Hepatocyte (in vitro differentiated cells): ENCODE data around the gene MUC6. TPM values are rescaled to one million over a fixed set of nuclear protein-coding genes. Genes with fewer than 3 reads are reported as not detected.

Experiments
- DNase-seq: peaks from one replicate; pipeline ENCODE4 v3.0.0-alpha.2; 2016; ENCODE audit warnings: low spot score
- H2AFZ ChIP-seq: fragments of 200-600 bp; sonication (generic); 2 replicates; pipeline ENCODE4 v1.6.0; 2016; ENCODE audit warnings: antibody characterized with exemption, mild to moderate bottlenecking
- H3K27ac ChIP-seq: fragments of 200-600 bp; sonication (generic); 2 replicates; pipeline ENCODE4 v1.5.1; 2016; ENCODE audit warnings: mild to moderate bottlenecking
- H3K27me3 ChIP-seq: fragments of 200-600 bp; sonication (generic); 2 replicates; pipeline ENCODE4 v1.6.1; 2016
- H3K36me3 ChIP-seq: fragments of 200-600 bp; sonication (generic); replicated peaks from 2 replicates; pipeline ENCODE4 v1.5.1; 2016; ENCODE audit warnings: low read depth; ENCODE audit not compliant: insufficient read depth
- H3K4me1 ChIP-seq: fragments of 200-600 bp; sonication (generic); 2 replicates; pipeline ENCODE4 v1.5.1; 2016; ENCODE audit warnings: mild to moderate bottlenecking, moderate library complexity; ENCODE audit not compliant: insufficient read depth
- H3K4me2 ChIP-seq: fragments of 200-600 bp; sonication (generic); 2 replicates; pipeline ENCODE4 v1.6.0; 2016
- H3K4me3 ChIP-seq: fragments of 200-600 bp; sonication (generic); 2 replicates; pipeline ENCODE4 v1.5.1; 2016; ENCODE audit warnings: mild to moderate bottlenecking
- H3K79me2 ChIP-seq: fragments of 200-600 bp; sonication (generic); 2 replicates; pipeline ENCODE4 v1.6.0; 2017; ENCODE audit warnings: mild to moderate bottlenecking
- H3K9me2 ChIP-seq: fragments of 200-600 bp; sonication (generic); replicated peaks from 2 replicates; pipeline ENCODE4 v1.6.0; 2017; ENCODE audit warnings: mild to moderate bottlenecking; ENCODE audit not compliant: insufficient read depth
- H3K9me3 ChIP-seq: fragments of 200-600 bp; sonication (generic); 2 replicates; pipeline ENCODE4 v1.5.1; 2016; ENCODE audit warnings: low read depth, mild to moderate bottlenecking
- H4K20me1 ChIP-seq: fragments of 200-600 bp; sonication (generic); 2 replicates; pipeline ENCODE4 v1.6.0; 2016; ENCODE audit warnings: mild to moderate bottlenecking; ENCODE audit not compliant: insufficient read depth, poor library complexity, severe bottlenecking
- EZH2 ChIP-seq: fragments of 200-600 bp; sonication (generic); IDR thresholded peaks from 2 replicates; pipeline ENCODE4 v1.6.1; 2016; ENCODE audit warnings: antibody characterized with exemption, mild to moderate bottlenecking, borderline replicate concordance
- EZH2phosphoT487 ChIP-seq: fragments of 200-600 bp; sonication (generic); IDR thresholded peaks from one replicate; pipeline ENCODE4 v1.6.1; 2018; ENCODE audit warnings: antibody characterized with exemption, mild to moderate bottlenecking, low read depth, moderate library complexity; ENCODE audit not compliant: unreplicated experiment, severe bottlenecking
- WGBS: methylation state at CpG from one replicate; pipeline ENCODE4 v1.1.6; 2016; ENCODE audit warnings: low lambda C conversion rate; ENCODE audit errors: missing lambda C conversion rate; 5-methylcytosine and 5-hydroxymethylcytosine counted together
- polyA plus RNA-seq: library from polyadenylated mRNA; unstranded; fragments of >200 nt; fragmentation: Nextera tagmentation; extraction: Ambion mirVana; gene quantifications from 2 replicates; pipeline ENCODE4 v1.2.1, GENCODE V29; 2016
- total RNA-seq: library from RNA; depleted of rRNA; stranded (reverse); fragments of >200 nt; gene quantifications from 2 replicates; pipeline ENCODE4 v1.2.3, GENCODE V29; 2014
- TF ChIP-seq, protein P1 (sequence below): fragments of 200-600 bp; sonication (generic); IDR thresholded peaks from 2 replicates; pipeline ENCODE4 v1.5.1; 2016; ENCODE audit warnings: antibody characterized with exemption, mild to moderate bottlenecking; ENCODE audit not compliant: poor library complexity

MUC6 gene
- total and polyA plus RNA-seq, 2 experiments from 2014 or later = not detected

DNA sequence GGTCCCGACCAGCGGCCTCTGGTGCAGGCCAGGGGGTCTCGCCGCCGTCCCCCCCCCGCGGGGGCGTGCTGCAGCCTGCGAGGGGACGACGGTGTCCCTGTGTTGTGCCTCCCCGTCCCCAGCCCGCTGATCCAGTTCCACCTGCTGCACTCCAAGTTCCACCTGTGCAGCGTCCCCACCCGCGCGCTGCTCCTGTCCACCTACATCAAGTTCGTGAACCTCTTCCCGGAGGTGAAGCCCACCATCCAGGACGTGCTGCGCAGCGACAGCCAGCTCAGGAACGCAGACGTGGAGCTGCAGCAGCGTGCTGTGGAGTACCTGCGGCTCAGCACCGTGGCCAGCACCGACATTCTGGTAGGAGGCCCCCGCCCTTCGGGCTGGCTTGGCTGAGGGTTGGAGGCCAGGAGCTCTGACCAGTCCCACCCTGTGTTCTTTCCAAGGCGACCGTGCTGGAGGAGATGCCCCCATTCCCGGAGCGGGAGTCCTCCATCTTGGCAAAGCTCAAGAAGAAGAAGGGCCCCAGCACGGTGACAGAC, 42.8 kb downstream of the MUC6 start:
- Histone ChIP-seq H3K36me3 (no peaks in the 10 kb centered on the region), H3K79me2 (no peaks in the 10 kb centered on the region), H3K27ac (no peak overlapping the region), H2AFZ (no peak overlapping the region), H3K4me2 (no peak overlapping the region), H4K20me1 (peaks cover 12% of the 10 kb centered on the region), H3K27me3 (no peaks in the 10 kb centered on the region), H3K9me3 (no peaks in the 10 kb centered on the region), H3K4me3 (no peak overlapping the region), H3K9me2 (no peaks in the 10 kb centered on the region), H3K4me1 (no peaks in the 10 kb centered on the region)
- WGBS = 96% methylated on average over 26 of the region's 35 CpGs
- DNase-seq = no peak
- TF ChIP-seq, protein P1, sequence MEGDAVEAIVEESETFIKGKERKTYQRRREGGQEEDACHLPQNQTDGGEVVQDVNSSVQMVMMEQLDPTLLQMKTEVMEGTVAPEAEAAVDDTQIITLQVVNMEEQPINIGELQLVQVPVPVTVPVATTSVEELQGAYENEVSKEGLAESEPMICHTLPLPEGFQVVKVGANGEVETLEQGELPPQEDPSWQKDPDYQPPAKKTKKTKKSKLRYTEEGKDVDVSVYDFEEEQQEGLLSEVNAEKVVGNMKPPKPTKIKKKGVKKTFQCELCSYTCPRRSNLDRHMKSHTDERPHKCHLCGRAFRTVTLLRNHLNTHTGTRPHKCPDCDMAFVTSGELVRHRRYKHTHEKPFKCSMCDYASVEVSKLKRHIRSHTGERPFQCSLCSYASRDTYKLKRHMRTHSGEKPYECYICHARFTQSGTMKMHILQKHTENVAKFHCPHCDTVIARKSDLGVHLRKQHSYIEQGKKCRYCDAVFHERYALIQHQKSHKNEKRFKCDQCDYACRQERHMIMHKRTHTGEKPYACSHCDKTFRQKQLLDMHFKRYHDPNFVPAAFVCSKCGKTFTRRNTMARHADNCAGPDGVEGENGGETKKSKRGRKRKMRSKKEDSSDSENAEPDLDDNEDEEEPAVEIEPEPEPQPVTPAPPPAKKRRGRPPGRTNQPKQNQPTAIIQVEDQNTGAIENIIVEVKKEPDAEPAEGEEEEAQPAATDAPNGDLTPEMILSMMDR = no peak
- no peak for TF ChIP-seq EZH2
- no peak for TF ChIP-seq EZH2phosphoT487

DNA sequence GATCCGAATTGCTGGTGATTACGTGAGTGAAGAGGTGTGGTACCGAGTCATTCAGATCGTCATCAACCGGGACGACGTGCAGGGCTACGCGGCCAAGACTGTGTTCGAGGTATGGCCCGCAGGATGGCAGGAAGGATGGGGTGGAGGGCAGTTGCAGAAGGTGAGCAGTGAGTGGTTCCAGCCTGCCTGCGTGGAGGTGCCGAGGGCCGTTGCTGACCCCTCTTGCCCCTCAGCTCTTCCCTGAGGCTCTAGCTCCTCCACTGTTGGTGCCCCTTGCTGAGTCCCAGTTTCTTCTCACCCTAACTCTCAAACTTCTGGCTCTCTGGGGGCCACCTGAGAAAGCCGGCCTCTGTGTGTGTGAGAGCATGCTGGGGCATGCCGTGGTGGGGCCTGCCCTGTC, 43.9 kb downstream of the MUC6 start:
- no peak overlapping the region for H3K4me2 ChIP-seq
- no peaks in the 10 kb centered on the region for H3K4me1 ChIP-seq
- H3K9me2 ChIP-seq = no peaks in the 10 kb centered on the region
- H3K9me3 ChIP-seq = no peaks in the 10 kb centered on the region
- WGBS = 95% methylated on average over 16 of the region's 16 CpGs
- TF ChIP-seq, protein P1 = no peak
- no peak for TF ChIP-seq EZH2
- no peak for TF ChIP-seq EZH2phosphoT487
- H3K4me3 ChIP-seq = no peak overlapping the region
- H3K79me2 ChIP-seq = no peaks in the 10 kb centered on the region
- DNase-seq = no peak
- H3K36me3 ChIP-seq = no peaks in the 10 kb centered on the region
- no peak overlapping the region for H2AFZ ChIP-seq
- H3K27ac ChIP-seq = no peak overlapping the region
- H3K27me3 ChIP-seq = no peaks in the 10 kb centered on the region
- peaks cover 12% of the 10 kb centered on the region for H4K20me1 ChIP-seq

DNA sequence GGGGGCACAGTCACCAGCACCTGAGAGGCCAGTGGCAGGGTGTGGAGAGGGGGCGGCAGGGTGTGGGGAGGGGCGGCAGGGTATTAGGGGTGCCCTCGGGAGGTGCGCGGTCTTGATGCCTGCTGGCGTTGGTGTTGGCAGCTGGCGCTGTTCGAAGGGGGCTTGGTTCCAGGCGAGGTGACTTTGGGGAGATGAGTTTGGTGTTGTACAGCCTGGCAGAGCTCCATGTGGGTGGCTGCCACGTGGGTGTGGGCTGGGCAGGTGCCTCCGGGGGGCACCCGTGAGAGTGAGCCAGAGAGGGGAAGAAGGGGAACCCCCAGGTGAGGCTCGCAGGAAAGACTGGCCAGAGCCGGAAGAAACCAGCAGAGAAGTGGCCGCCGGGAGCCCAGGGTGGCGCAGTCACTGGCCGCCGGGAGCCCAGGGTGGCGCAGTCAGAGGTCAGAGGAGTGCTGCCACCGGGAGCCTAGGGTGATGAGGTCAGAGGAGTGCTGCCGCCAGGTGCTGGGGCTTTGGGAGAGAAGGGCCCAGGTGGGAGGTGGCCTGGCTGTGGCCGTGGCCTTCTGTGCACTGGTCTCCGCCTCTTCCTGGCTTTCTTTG, 44.7 kb downstream of the MUC6 start:
- H3K36me3 ChIP-seq = no peaks in the 10 kb centered on the region
- no peak overlapping the region for H3K4me3 ChIP-seq
- no peak overlapping the region for H3K4me2 ChIP-seq
- H3K9me2 ChIP-seq = no peaks in the 10 kb centered on the region
- no peaks in the 10 kb centered on the region for H3K27me3 ChIP-seq
- no peak for DNase-seq
- H3K79me2 ChIP-seq = no peaks in the 10 kb centered on the region
- TF ChIP-seq EZH2 (no peak), EZH2phosphoT487 (no peak)
- TF ChIP-seq, protein P1 = no peak
- peaks cover 11% of the 10 kb centered on the region for H4K20me1 ChIP-seq
- WGBS = 94% methylated on average over 13 of the region's 24 CpGs
- H2AFZ ChIP-seq = no peak overlapping the region
- H3K9me3 ChIP-seq = no peaks in the 10 kb centered on the region
- H3K27ac ChIP-seq = no peak overlapping the region
- no peaks in the 10 kb centered on the region for H3K4me1 ChIP-seq
